WTC11 (cell line): ENCODE results near the gene DTX3L. TPM values are rescaled to one million over a fixed set of nuclear protein-coding genes. Genes with fewer than 3 reads are reported as not detected.

ENCODE experiments used
- ATAC-seq: fragments of 200-7000 bp; cut with Tn5 transposase; 2 replicates; pipeline ENCODE4 v1.10.0; 2021; ENCODE audit warnings: mild to moderate bottlenecking, moderate library complexity
- CTCF ChIA-PET: fragments of 300-600 bp; sonication (Branson Sonifier 250); formaldehyde crosslinking; loops from one replicate; lab custom pipeline; 2021; ENCODE audit warnings: antibody characterized with exemption; lab: Charles Lee
- POLR2A ChIA-PET: fragments of 350-600 bp; sonication (Branson Sonifier 250); formaldehyde crosslinking; loops from one replicate; lab custom pipeline; 2021; ENCODE audit warnings: antibody characterized with exemption; lab: Charles Lee
- DNase-seq: peaks from one replicate; pipeline ENCODE4 v3.0.0; 2021; ENCODE audit warnings: low spot score
- H3K27ac Mint-ChIP-seq: 2 replicates; pipeline ENCODE4 v1.8.0; 2021; ENCODE audit warnings: mixed read lengths
- H3K27me3 Mint-ChIP-seq: 2 replicates; pipeline ENCODE4 v1.8.0; 2021; ENCODE audit warnings: low read depth, mild to moderate bottlenecking, moderate library complexity, mixed read lengths
- H3K36me3 Mint-ChIP-seq: 2 replicates; pipeline ENCODE4 v1.8.0; 2021; ENCODE audit warnings: mixed read lengths
- H3K4me1 Mint-ChIP-seq: 2 replicates; pipeline ENCODE4 v1.8.0; 2022; ENCODE audit warnings: mixed read lengths
- H3K4me3 Mint-ChIP-seq: 2 replicates; pipeline ENCODE4 v1.8.0; 2021; ENCODE audit warnings: mild to moderate bottlenecking, moderate library complexity, mixed read lengths
- H3K9me3 Mint-ChIP-seq: 2 replicates; pipeline ENCODE4 v1.8.0; 2021; ENCODE audit warnings: mixed read lengths
- AFF4 ChIP-seq: sonication (generic); formaldehyde crosslinking; IDR thresholded peaks from 2 replicates; pipeline ENCODE4 v1.8.1; 2023; ENCODE audit warnings: mild to moderate bottlenecking, missing genetic modification reagents, borderline replicate concordance
- ARID4B ChIP-seq: sonication (generic); formaldehyde crosslinking; IDR thresholded peaks from 2 replicates; pipeline ENCODE4 v1.8.0; 2023; ENCODE audit warnings: missing genetic modification reagents, mild to moderate bottlenecking, borderline replicate concordance
- CBFB ChIP-seq: sonication (generic); formaldehyde crosslinking; IDR thresholded peaks from 2 replicates; pipeline ENCODE4 v1.8.1; 2022; ENCODE audit warnings: mild to moderate bottlenecking, low read depth, missing genetic modification reagents
- ESRRA ChIP-seq: sonication (generic); formaldehyde crosslinking; IDR thresholded peaks from 2 replicates; pipeline ENCODE4 v1.8.1; 2022; ENCODE audit warnings: mild to moderate bottlenecking, missing genetic modification reagents, borderline replicate concordance
- FOXJ3 ChIP-seq: sonication (generic); formaldehyde crosslinking; IDR thresholded peaks from 2 replicates; pipeline ENCODE4 v1.9.0; 2021; ENCODE audit warnings: missing genetic modification reagents, mild to moderate bottlenecking, borderline replicate concordance
- FOXP4 ChIP-seq: sonication (generic); formaldehyde crosslinking; IDR thresholded peaks from 2 replicates; pipeline ENCODE4 v1.8.0; 2022; ENCODE audit warnings: mild to moderate bottlenecking, missing genetic modification reagents
- GABPB1 ChIP-seq: sonication (generic); formaldehyde crosslinking; IDR thresholded peaks from 2 replicates; pipeline ENCODE4 v1.8.1; 2023; ENCODE audit warnings: mild to moderate bottlenecking, missing genetic modification reagents
- GRHL2 ChIP-seq: fragments of 250-450 bp; sonication (Bioruptor Pico); IDR thresholded peaks from 2 replicates; pipeline ENCODE4 v1.8.0; 2022; ENCODE audit warnings: mild to moderate bottlenecking, moderate library complexity; ENCODE audit not compliant: insufficient replicate concordance, severe bottlenecking
- IRF2 ChIP-seq: sonication (generic); formaldehyde crosslinking; IDR thresholded peaks from 2 replicates; pipeline ENCODE4 v1.8.0; 2022; ENCODE audit warnings: low read depth, missing genetic modification reagents, borderline replicate concordance
- NFYB ChIP-seq: sonication (generic); formaldehyde crosslinking; conservative IDR thresholded peaks from 2 replicates; pipeline ENCODE4 v1.8.0; 2022; ENCODE audit warnings: low read depth, missing genetic modification reagents
- NR1H2 ChIP-seq: sonication (generic); formaldehyde crosslinking; IDR thresholded peaks from 2 replicates; pipeline ENCODE4 v1.9.0; 2021; ENCODE audit warnings: mild to moderate bottlenecking, moderate library complexity, missing genetic modification reagents
- OVOL2 ChIP-seq: fragments of 250-450 bp; sonication (Bioruptor Pico); IDR thresholded peaks from 2 replicates; pipeline ENCODE4 v1.9.0; 2021; ENCODE audit warnings: mild to moderate bottlenecking, borderline replicate concordance
- RELA ChIP-seq: sonication (generic); formaldehyde crosslinking; IDR thresholded peaks from 2 replicates; pipeline ENCODE4 v1.8.1; 2022; ENCODE audit warnings: missing genetic modification reagents, mild to moderate bottlenecking, borderline replicate concordance
- RORB ChIP-seq: fragments of 250-450 bp; sonication (Bioruptor Pico); IDR thresholded peaks from 2 replicates; pipeline ENCODE4 v1.9.0; 2021; ENCODE audit warnings: mild to moderate bottlenecking
- TCF7 ChIP-seq: sonication (generic); formaldehyde crosslinking; IDR thresholded peaks from 2 replicates; pipeline ENCODE4 v1.8.0; 2022; ENCODE audit warnings: mild to moderate bottlenecking, low read depth, missing genetic modification reagents, moderate library complexity
- TEAD1 ChIP-seq: sonication (generic); formaldehyde crosslinking; IDR thresholded peaks from 2 replicates; pipeline ENCODE4 v1.8.0; 2022; ENCODE audit warnings: mild to moderate bottlenecking, missing genetic modification reagents
- TEAD4 ChIP-seq: sonication (generic); formaldehyde crosslinking; IDR thresholded peaks from 2 replicates; pipeline ENCODE4 v1.8.0; 2022; ENCODE audit warnings: mild to moderate bottlenecking, missing genetic modification reagents
- ZBTB21 ChIP-seq: sonication (generic); formaldehyde crosslinking; IDR thresholded peaks from 2 replicates; pipeline ENCODE4 v1.8.1; 2023; ENCODE audit warnings: mild to moderate bottlenecking, missing genetic modification reagents, borderline replicate concordance
- ZNF121 ChIP-seq: sonication (generic); formaldehyde crosslinking; IDR thresholded peaks from 2 replicates; pipeline ENCODE4 v1.8.0; 2023; ENCODE audit warnings: missing genetic modification reagents
- ZNF232 ChIP-seq: sonication (generic); formaldehyde crosslinking; IDR thresholded peaks from 2 replicates; pipeline ENCODE4 v1.8.0; 2022; ENCODE audit warnings: mild to moderate bottlenecking, missing genetic modification reagents
- ZNF396 ChIP-seq: fragments of 250-450 bp; sonication (Bioruptor Pico); IDR thresholded peaks from 2 replicates; pipeline ENCODE4 v1.8.0; 2021; ENCODE audit warnings: mild to moderate bottlenecking, moderate library complexity, borderline replicate concordance
- ZNF425 ChIP-seq: fragments of 250-450 bp; sonication (Bioruptor Pico); conservative IDR thresholded peaks from 2 replicates; pipeline ENCODE4 v1.9.0; 2021; ENCODE audit warnings: mild to moderate bottlenecking
- total RNA-seq: library from RNA; stranded (reverse); gene quantifications from 3 replicates; pipeline ENCODE4 v1.2.3, GENCODE V29; 2021

Gene DTX3L
- total RNA-seq, 1 experiment from 2014 or later: 4.6 TPM

- TF ChIP-seq FOXP4 (CRISPR knock-in tag): peak; percentile 87
Observed at GRCh38 chr3:122577409-122578031, 13.4 kb downstream of the DTX3L start, which contains the start of gene PARP15 (continued).

GRCh38 chr3:122578069-122578740, 14.1 kb downstream of the DTX3L start:
- H3K4me3 Mint-ChIP-seq: peak overlapping the region; percentile 76
- POLR2A ChIA-PET: no interaction called here
- H3K27me3 Mint-ChIP-seq: peaks cover 21% of the 10 kb centered on the region
- H3K27ac Mint-ChIP-seq: no peak overlapping the region
- H3K4me1 Mint-ChIP-seq: peaks cover 19% of the 10 kb centered on the region
- H3K36me3 Mint-ChIP-seq: peaks cover 18% of the 10 kb centered on the region
- H3K9me3 Mint-ChIP-seq: peaks cover 21% of the 10 kb centered on the region
- no peak for DNase-seq
- TF ChIP-seq ZNF121: no peak
- no peak for TF ChIP-seq ARID4B (CRISPR knock-in tag)
- TF ChIP-seq ZBTB21 (CRISPR knock-in tag): no peak
- TF ChIP-seq GRHL2: no peak
- no peak for TF ChIP-seq ZNF396
- TF ChIP-seq RORB: no peak
- no peak for TF ChIP-seq IRF2 (CRISPR knock-in tag)
- no peak for TF ChIP-seq ZNF232
- TF ChIP-seq CBFB: no peak
- TF ChIP-seq ESRRA (CRISPR knock-in tag): no peak
- no peak for TF ChIP-seq RELA (CRISPR knock-in tag)
- TF ChIP-seq OVOL2 (CRISPR knock-in tag): no peak
- CTCF ChIA-PET: no interaction called here
- ATAC-seq: no peak

GRCh38 chr3:122580470-122580869, 16.3 kb downstream of the DTX3L start:
- no peak overlapping the region for H3K27ac Mint-ChIP-seq
- ATAC-seq (no peak), DNase-seq (no peak)
- peaks cover 40% of the 10 kb centered on the region for H3K9me3 Mint-ChIP-seq
- H3K36me3 Mint-ChIP-seq: peaks cover 27% of the 10 kb centered on the region
- H3K4me1 Mint-ChIP-seq: peaks cover 13% of the 10 kb centered on the region
- no peak overlapping the region for H3K4me3 Mint-ChIP-seq
- POLR2A ChIA-PET: no interaction called here
- H3K27me3 Mint-ChIP-seq: peaks cover 21% of the 10 kb centered on the region
- CTCF ChIA-PET: no interaction called here
- TF ChIP-seq OVOL2 (CRISPR knock-in tag): no peak
- no peak for TF ChIP-seq RELA (CRISPR knock-in tag)
- no peak for TF ChIP-seq AFF4 (CRISPR knock-in tag)
- TF ChIP-seq NFYB (CRISPR knock-in tag): no peak
- TF ChIP-seq TEAD4 (CRISPR knock-in tag): no peak
- TF ChIP-seq TEAD1 (CRISPR knock-in tag): no peak
- TF ChIP-seq NR1H2: no peak
- no peak for TF ChIP-seq ZNF425 (CRISPR knock-in tag)
- TF ChIP-seq FOXJ3 (CRISPR knock-in tag): no peak
- TF ChIP-seq TCF7: no peak
- TF ChIP-seq GABPB1 (CRISPR knock-in tag): no peak
